Dermis blood vessel endothelial cell (primary cell): Measurements from ENCODE around the gene NAALADL1. TPM values are rescaled to one million over a fixed set of nuclear protein-coding genes. Genes with fewer than 3 reads are reported as not detected.
A peak's percentile ranks its signal among the peaks of the same experiment; 100 is the strongest.
"Not testable (repeated sequence)": the region's sequence is repeated elsewhere in the genome, so short reads cannot be mapped to it uniquely, and the experiment has no call there.

ENCODE experiments used
- DNase-seq: peaks from one replicate; pipeline ENCODE4 v3.0.0; 2010
- total RNA-seq: library from RNA; depleted of rRNA; stranded (reverse); fragments of >200 nt; gene quantifications from 2 replicates; pipeline ENCODE4 v1.2.3, GENCODE V29; 2014

NAALADL1 gene
- total RNA-seq, 1 donor from 2014 or later = 20.3 TPM

- DNase-seq = peak; percentile 7
These were observed 10.6 kb downstream of the NAALADL1 start for GRCh38 chr11:65047581-65048422.

- DNase-seq = no peak
These were observed 12.6 kb downstream of the NAALADL1 start for GRCh38 chr11:65045728-65046127.

GRCh38 chr11:65045061-65045460 is 13.3 kb downstream of the NAALADL1 start:
- no peak for DNase-seq

- no peak for DNase-seq
These were observed 14.4 kb downstream of the NAALADL1 start for GRCh38 chr11:65043881-65044501.

- no peak for DNase-seq
These were observed 15.5 kb downstream of the NAALADL1 start for GRCh38 chr11:65042891-65043290.

GRCh38 chr11:65040847-65041622 is 17.3 kb downstream of the NAALADL1 start, which contains the start of gene SAC3D1:
TSS of gene SAC3D1 (plus strand) at chr11:65041210. CDS start at chr11:65041293, 83 bp downstream.
- peak; percentile 90 for DNase-seq

GRCh38 chr11:65040520-65040846 is 17.9 kb downstream of the NAALADL1 start:
- no peak for DNase-seq

- no peak for DNase-seq
These were observed 21.4 kb downstream of the NAALADL1 start for GRCh38 chr11:65036931-65037330.

- DNase-seq = no peak
These were observed 22.8 kb downstream of the NAALADL1 start for GRCh38 chr11:65035579-65035978.

GRCh38 chr11:65034423-65034822 is 23.9 kb downstream of the NAALADL1 start:
- DNase-seq = no peak

GRCh38 chr11:65032216-65032615 is 26.1 kb downstream of the NAALADL1 start:
- DNase-seq = no peak

GRCh38 chr11:65027213-65028067 is 30.9 kb downstream of the NAALADL1 start, which contains the start of gene SNX15:
TSS of gene SNX15 (plus strand) at chr11:65027439. CDS start at chr11:65027538, 99 bp downstream.
- DNase-seq = peak; percentile 97

GRCh38 chr11:65026810-65027209 is 31.5 kb downstream of the NAALADL1 start:
- no peak for DNase-seq

GRCh38 chr11:65023502-65023901 is 34.9 kb downstream of the NAALADL1 start:
- not testable (repeated sequence) for DNase-seq

- DNase-seq = no peak
These were observed 36.8 kb downstream of the NAALADL1 start for GRCh38 chr11:65021509-65021908.

GRCh38 chr11:65021003-65021402 is 37.4 kb downstream of the NAALADL1 start:
- no peak for DNase-seq

GRCh38 chr11:65019824-65020223 is 38.5 kb downstream of the NAALADL1 start:
- DNase-seq = no peak

- DNase-seq = no peak
These were observed 40.4 kb downstream of the NAALADL1 start for GRCh38 chr11:65017937-65018336.

- DNase-seq = no peak
These were observed 41.6 kb downstream of the NAALADL1 start for GRCh38 chr11:65016705-65017104.

- no peak for DNase-seq
These were observed 43.6 kb downstream of the NAALADL1 start for GRCh38 chr11:65014726-65015227.

- peak; percentile 94 for DNase-seq
These were observed 44.2 kb downstream of the NAALADL1 start, which contains the start of gene ARL2 for GRCh38 chr11:65013888-65014725. TSS of gene ARL2 (plus strand) at chr11:65014160. CDS start at chr11:65014208, 48 bp downstream.
